Trophoblast cell (in vitro differentiated cells and primary cell): ENCODE measurements around the gene ENTHD1.

ENCODE experiments used
- DNase-seq, 2 donors: peaks; one replicate each; pipeline ENCODE4 v3.0.0-alpha.2; 2016
- H2AFZ ChIP-seq: 2 replicates; pipeline ENCODE4 v1.6.1; 2013; ENCODE audit warnings: low read length, moderate library complexity, mild to moderate bottlenecking; ENCODE audit not compliant: insufficient read depth, poor library complexity
- H2AK5ac ChIP-seq: 2 replicates; pipeline ENCODE4 v1.6.1; 2013; ENCODE audit warnings: mild to moderate bottlenecking, low read length
- H2BK120ac ChIP-seq: 2 replicates; pipeline ENCODE4 v1.6.1; 2013; ENCODE audit warnings: low read length, mild to moderate bottlenecking, moderate library complexity; ENCODE audit not compliant: insufficient read depth, poor library complexity
- H2BK12ac ChIP-seq: 2 replicates; pipeline ENCODE4 v1.6.1; 2013; ENCODE audit warnings: mild to moderate bottlenecking, low read length, moderate library complexity
- H2BK5ac ChIP-seq: 2 replicates; pipeline ENCODE4 v1.6.1; 2013; ENCODE audit warnings: low read length, low read depth, moderate library complexity, mild to moderate bottlenecking; ENCODE audit not compliant: poor library complexity
- H3K14ac ChIP-seq: 2 replicates; pipeline ENCODE4 v1.6.1; 2013; ENCODE audit warnings: mild to moderate bottlenecking, low read length
- H3K18ac ChIP-seq: 2 replicates; pipeline ENCODE4 v1.6.1; 2013; ENCODE audit warnings: mild to moderate bottlenecking, low read length
- H3K23ac ChIP-seq: 2 replicates; pipeline ENCODE4 v1.6.1; 2013; ENCODE audit warnings: low read length
- H3K27ac ChIP-seq: 2 replicates; pipeline ENCODE4 v1.5.1; 2013; ENCODE audit warnings: low read depth, mild to moderate bottlenecking, inconsistent platforms, low read length, moderate library complexity
- H3K27me3 ChIP-seq: 2 replicates; pipeline ENCODE4 v1.6.1; 2013; ENCODE audit warnings: inconsistent platforms, mild to moderate bottlenecking, low read length, moderate library complexity; ENCODE audit not compliant: insufficient read depth
- H3K36me3 ChIP-seq, 2 experiments: 1 replicate in 1 of 2; 2 replicates in 1 of 2; pipeline ENCODE4 v1.6.1; 2013; ENCODE audit warnings: low read length in 2 of 2, mild to moderate bottlenecking in 2 of 2, moderate library complexity in 1 of 2; ENCODE audit not compliant: insufficient read depth in 2 of 2, control insufficient read depth in 1 of 2
- H3K4ac ChIP-seq: 2 replicates; pipeline ENCODE4 v1.6.1; 2013; ENCODE audit warnings: low read depth, mild to moderate bottlenecking, low read length, moderate library complexity
- H3K4me1 ChIP-seq, 2 experiments: 1 replicate in 1 of 2; 2 replicates in 1 of 2; pipeline ENCODE4 v1.6.1; 2013; ENCODE audit warnings: low read length in 2 of 2, mild to moderate bottlenecking in 2 of 2, moderate library complexity in 1 of 2; ENCODE audit not compliant: insufficient read depth in 2 of 2, control insufficient read depth in 1 of 2
- H3K4me2 ChIP-seq: 2 replicates; pipeline ENCODE4 v1.6.1; 2013; ENCODE audit warnings: inconsistent platforms, mild to moderate bottlenecking, low read length, moderate library complexity
- H3K4me3 ChIP-seq: 2 replicates; pipeline ENCODE4 v1.5.1; 2013; ENCODE audit warnings: mild to moderate bottlenecking, low read depth, low read length, inconsistent platforms
- H3K79me1 ChIP-seq: one replicate; pipeline ENCODE4 v1.6.1; 2013; ENCODE audit warnings: low read length
- H3K79me2 ChIP-seq: 2 replicates; pipeline ENCODE4 v1.6.1; 2013; ENCODE audit warnings: low read length, mild to moderate bottlenecking; ENCODE audit not compliant: control insufficient read depth, insufficient read depth, poor library complexity
- H3K9ac ChIP-seq: 2 replicates; pipeline ENCODE4 v1.6.1; 2013; ENCODE audit warnings: mild to moderate bottlenecking, low read length
- H3K9me3 ChIP-seq: 2 replicates; pipeline ENCODE4 v1.6.1; 2013; ENCODE audit warnings: low read depth, mild to moderate bottlenecking, control low read depth, inconsistent platforms, low read length; ENCODE audit not compliant: insufficient read depth
- H4K12ac ChIP-seq: 2 replicates; pipeline ENCODE4 v1.6.1; 2013; ENCODE audit warnings: low read depth, mild to moderate bottlenecking, low read length, moderate library complexity
- H4K8ac ChIP-seq: 2 replicates; pipeline ENCODE4 v1.6.1; 2013; ENCODE audit warnings: low read depth, mild to moderate bottlenecking, low read length, moderate library complexity
- H4K91ac ChIP-seq: one replicate; pipeline ENCODE4 v1.6.1; 2013; ENCODE audit warnings: low read depth, mild to moderate bottlenecking, low read length, moderate library complexity
- WGBS: extraction: QIAGEN DNeasy Blood & Tissue Kit; methylation state at CpG from one replicate; pipeline ENCODE4 v1.1.7; 2013; ENCODE audit warnings: missing lambda C conversion rate; ENCODE audit not compliant: insufficient read length, insufficient coverage; ENCODE audit errors: extremely low coverage; 5-methylcytosine and 5-hydroxymethylcytosine counted together

The ENTHD1 gene

GRCh38 chr22:39859903-39860588 is 33.5 kb downstream of the ENTHD1 start:
- Histone ChIP-seq H2AK5ac (no peak overlapping the region), H3K4me3 (no peak overlapping the region), H4K8ac (no peak overlapping the region), H3K14ac (no peak overlapping the region), H3K79me2 (no peaks in the 10 kb centered on the region), H2BK12ac (no peak overlapping the region), H2BK120ac (no peak overlapping the region), H3K27ac (no peak overlapping the region), H3K4me1 (peaks cover 0 to 2% of the 10 kb centered on the region in 2 experiments), H3K36me3 (no peaks in the 10 kb centered on the region), H3K4me2 (no peak overlapping the region), H4K12ac (no peak overlapping the region), H3K4ac (no peak overlapping the region), H2BK5ac (no peak overlapping the region), H4K91ac (no peak overlapping the region), H3K27me3 (no peaks in the 10 kb centered on the region), H3K9me3 (no peaks in the 10 kb centered on the region), H3K79me1 (no peaks in the 10 kb centered on the region), H3K18ac (no peak overlapping the region), H3K23ac (no peak overlapping the region), H3K9ac (no peak overlapping the region), H2AFZ (no peak overlapping the region)
- no CpG with 5 or more reads among the region's 7 CpGs for WGBS
- no peak for DNase-seq

GRCh38 chr22:39856588-39856987 is 37.0 kb downstream of the ENTHD1 start:
- H3K27me3 ChIP-seq = no peaks in the 10 kb centered on the region
- no peak overlapping the region for H2AK5ac ChIP-seq
- H3K18ac ChIP-seq = no peak overlapping the region
- no peak overlapping the region for H3K27ac ChIP-seq
- no peak overlapping the region for H4K91ac ChIP-seq
- no CpG with 5 or more reads among the region's 4 CpGs for WGBS
- no peak overlapping the region for H2BK12ac ChIP-seq
- H3K23ac ChIP-seq = no peak overlapping the region
- no peak overlapping the region for H4K12ac ChIP-seq
- no peaks in the 10 kb centered on the region for H3K4me1 ChIP-seq
- H3K9me3 ChIP-seq = no peaks in the 10 kb centered on the region
- H3K4me3 ChIP-seq = no peak overlapping the region
- H3K4me2 ChIP-seq = no peak overlapping the region
- H2BK5ac ChIP-seq = no peak overlapping the region
- H3K79me2 ChIP-seq = no peaks in the 10 kb centered on the region
- H3K79me1 ChIP-seq = no peaks in the 10 kb centered on the region
- DNase-seq = no peak
- H3K36me3 ChIP-seq = no peaks in the 10 kb centered on the region
- H3K14ac ChIP-seq = no peak overlapping the region
- H2BK120ac ChIP-seq = no peak overlapping the region
- no peak overlapping the region for H2AFZ ChIP-seq
- no peak overlapping the region for H3K4ac ChIP-seq
- no peak overlapping the region for H3K9ac ChIP-seq
- no peak overlapping the region for H4K8ac ChIP-seq

DNA sequence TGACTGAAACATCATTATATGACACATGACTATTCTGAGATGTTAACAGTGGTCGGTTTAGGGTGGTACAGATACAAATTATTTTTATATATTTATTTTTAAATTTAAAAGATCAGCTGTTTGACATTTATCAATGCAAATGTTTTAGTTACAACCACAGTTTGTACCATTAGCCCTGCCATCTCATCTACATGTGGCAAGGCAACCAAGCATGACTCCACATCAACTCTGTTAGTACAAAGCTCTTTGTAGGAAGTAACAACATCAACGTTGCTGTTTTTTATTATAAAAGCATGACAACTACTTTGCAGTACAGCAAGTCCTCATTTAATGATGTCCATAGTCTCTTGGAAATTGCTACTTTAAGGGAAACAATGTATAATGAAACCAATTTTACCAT is 40.8 kb downstream of the ENTHD1 start:
- H3K4me2 ChIP-seq = no peak overlapping the region

GRCh38 chr22:39851606-39852315 is 41.8 kb downstream of the ENTHD1 start:
- Histone ChIP-seq H3K9me3 (no peaks in the 10 kb centered on the region), H3K23ac (no peak overlapping the region), H3K36me3 (no peaks in the 10 kb centered on the region), H3K18ac (no peak overlapping the region), H4K8ac (no peak overlapping the region), H3K4me3 (no peak overlapping the region), H2BK5ac (no peak overlapping the region), H2AK5ac (no peak overlapping the region), H4K12ac (no peak overlapping the region), H3K79me1 (no peaks in the 10 kb centered on the region), H3K4ac (no peak overlapping the region), H2BK120ac (no peak overlapping the region), H3K27ac (no peak overlapping the region), H4K91ac (no peak overlapping the region), H3K4me2 (no peak overlapping the region), H3K9ac (no peak overlapping the region), H3K4me1 (no peaks in the 10 kb centered on the region), H2AFZ (no peak overlapping the region), H3K79me2 (no peaks in the 10 kb centered on the region), H3K14ac (no peak overlapping the region), H2BK12ac (no peak overlapping the region), H3K27me3 (no peaks in the 10 kb centered on the region)
- WGBS = no CpG with 5 or more reads among the region's 4 CpGs
- no peak for DNase-seq

More for the DNA sequence above, 40.8 kb downstream of the ENTHD1 start:
- no peak overlapping the region for H2BK12ac ChIP-seq
- no peak for DNase-seq
- no peaks in the 10 kb centered on the region for H3K79me2 ChIP-seq
- no peaks in the 10 kb centered on the region for H3K27me3 ChIP-seq
- H3K27ac ChIP-seq = no peak overlapping the region
- H3K23ac ChIP-seq = no peak overlapping the region
- no peaks in the 10 kb centered on the region for H3K9me3 ChIP-seq
- H4K8ac ChIP-seq = no peak overlapping the region
- no peak overlapping the region for H3K9ac ChIP-seq
- H3K79me1 ChIP-seq = no peaks in the 10 kb centered on the region
- no peak overlapping the region for H2BK5ac ChIP-seq
- H3K4ac ChIP-seq = no peak overlapping the region
- H2AFZ ChIP-seq = no peak overlapping the region
- no peak overlapping the region for H3K4me3 ChIP-seq
- H3K36me3 ChIP-seq = no peaks in the 10 kb centered on the region
- no peak overlapping the region for H2AK5ac ChIP-seq
- no peak overlapping the region for H4K91ac ChIP-seq
- no peaks in the 10 kb centered on the region for H3K4me1 ChIP-seq
- WGBS = no CpG with 5 or more reads among the region's 2 CpGs
- H3K14ac ChIP-seq = no peak overlapping the region
- no peak overlapping the region for H4K12ac ChIP-seq
- H2BK120ac ChIP-seq = no peak overlapping the region
- no peak overlapping the region for H3K18ac ChIP-seq
